Measurements from ENCODE around the gene SNX13.

The SNX13 gene

GRCh38 chr7:17944720-17945119 lies 4.4 kb upstream of the SNX13 start:
- DNase-seq (ENCODE audit: low read depth in 2 of 2), result no peak

- DNase-seq (ENCODE audit: low read depth in 2 of 2), result no peak
These were observed 2.7 kb upstream of the SNX13 start for GRCh38 chr7:17943006-17943405.

- no peak for DNase-seq (ENCODE audit: low read depth in 2 of 2)
These were observed 1.9 kb upstream of the SNX13 start for GRCh38 chr7:17942231-17942630.

- no peak for DNase-seq (ENCODE audit: low read depth in 2 of 2)
These were observed 697 bp upstream of the SNX13 start for GRCh38 chr7:17940951-17941431.

- peak in 1 of 2 donors; percentile 17 for DNase-seq (ENCODE audit: low read depth in 2 of 2)
These were observed 540 bp downstream of the SNX13 start for GRCh38 chr7:17939606-17940301.

- no peak for DNase-seq (ENCODE audit: low read depth in 2 of 2)
These were observed 1.1 kb downstream of the SNX13 start for GRCh38 chr7:17939211-17939605.

GRCh38 chr7:17937506-17938120 lies 2.7 kb downstream of the SNX13 start:
- DNase-seq (ENCODE audit: low read depth in 2 of 2), result no peak

GRCh38 chr7:17936321-17936720 lies 4.0 kb downstream of the SNX13 start:
- no peak for DNase-seq (ENCODE audit: low read depth in 2 of 2)

- no peak for DNase-seq (ENCODE audit: low read depth in 2 of 2)
These were observed 5.6 kb downstream of the SNX13 start for GRCh38 chr7:17934612-17935240.

- no peak for DNase-seq (ENCODE audit: low read depth in 2 of 2)
These were observed 6.2 kb downstream of the SNX13 start for GRCh38 chr7:17934094-17934493.

GRCh38 chr7:17932770-17933169 lies 7.5 kb downstream of the SNX13 start:
- no peak for DNase-seq (ENCODE audit: low read depth in 2 of 2)

- no peak for DNase-seq (ENCODE audit: low read depth in 2 of 2)
These were observed 9.2 kb downstream of the SNX13 start for GRCh38 chr7:17931069-17931468.

GRCh38 chr7:17930546-17930945 lies 9.7 kb downstream of the SNX13 start:
- no peak for DNase-seq (ENCODE audit: low read depth in 2 of 2)

GRCh38 chr7:17929647-17930395 lies 10.5 kb downstream of the SNX13 start:
- DNase-seq (ENCODE audit: low read depth in 2 of 2), result no peak

- no peak for DNase-seq (ENCODE audit: low read depth in 2 of 2)
These were observed 12.2 kb downstream of the SNX13 start for GRCh38 chr7:17928055-17928454.

GRCh38 chr7:17921857-17922416 lies 18.4 kb downstream of the SNX13 start:
- no peak for DNase-seq (ENCODE audit: low read depth in 2 of 2)

GRCh38 chr7:17917842-17918241 lies 22.5 kb downstream of the SNX13 start:
- no peak for DNase-seq (ENCODE audit: low read depth in 2 of 2)

- DNase-seq (ENCODE audit: low read depth in 2 of 2), result no peak
These were observed 23.5 kb downstream of the SNX13 start for GRCh38 chr7:17916786-17917185.

GRCh38 chr7:17915796-17916195 lies 24.5 kb downstream of the SNX13 start:
- no peak for DNase-seq (ENCODE audit: low read depth in 2 of 2)

GRCh38 chr7:17915168-17915567 lies 25.1 kb downstream of the SNX13 start:
- no peak for DNase-seq (ENCODE audit: low read depth in 2 of 2)

GRCh38 chr7:17913250-17913649 lies 27.0 kb downstream of the SNX13 start:
- no peak for DNase-seq (ENCODE audit: low read depth in 2 of 2)
